Melanocyte of skin (primary cell): ENCODE measurements around the gene IQSEC3. TPM values are rescaled to one million over a fixed set of nuclear protein-coding genes. Genes with fewer than 3 reads are reported as not detected.

ENCODE experiments used
- total RNA-seq, 2 donors: library from RNA; depleted of rRNA; stranded (reverse); fragments of >200 nt; gene quantifications; 2 replicates each; pipeline ENCODE4 v1.2.3, GENCODE V29; 2012

The IQSEC3 gene
- total RNA-seq = under 1 TPM; under 0.01 TPM

DNA sequence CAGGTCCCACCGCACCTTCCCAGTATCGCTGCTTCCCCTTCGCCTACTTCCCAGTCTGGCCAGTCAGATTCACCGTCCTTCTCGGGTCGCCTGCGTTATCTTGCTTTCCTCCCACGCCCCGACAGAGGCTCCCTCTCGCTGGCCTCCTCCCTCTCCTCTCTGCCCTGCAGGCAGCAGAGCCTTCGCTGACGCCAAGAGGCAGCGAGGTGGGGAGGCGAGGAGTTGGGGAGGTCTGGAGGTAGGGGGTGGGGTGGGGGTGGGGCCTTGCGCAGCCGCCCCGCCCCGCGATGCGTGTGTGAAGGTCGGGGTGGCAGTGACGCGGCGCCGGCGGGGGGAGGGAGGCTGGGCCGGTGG is at the start of gene IQSEC3:
Gene IQSEC3 (plus strand): TSS at position 340 of the 354 bp plus-strand sequence. CDS start 116 bp downstream, outside the sequence.

DNA sequence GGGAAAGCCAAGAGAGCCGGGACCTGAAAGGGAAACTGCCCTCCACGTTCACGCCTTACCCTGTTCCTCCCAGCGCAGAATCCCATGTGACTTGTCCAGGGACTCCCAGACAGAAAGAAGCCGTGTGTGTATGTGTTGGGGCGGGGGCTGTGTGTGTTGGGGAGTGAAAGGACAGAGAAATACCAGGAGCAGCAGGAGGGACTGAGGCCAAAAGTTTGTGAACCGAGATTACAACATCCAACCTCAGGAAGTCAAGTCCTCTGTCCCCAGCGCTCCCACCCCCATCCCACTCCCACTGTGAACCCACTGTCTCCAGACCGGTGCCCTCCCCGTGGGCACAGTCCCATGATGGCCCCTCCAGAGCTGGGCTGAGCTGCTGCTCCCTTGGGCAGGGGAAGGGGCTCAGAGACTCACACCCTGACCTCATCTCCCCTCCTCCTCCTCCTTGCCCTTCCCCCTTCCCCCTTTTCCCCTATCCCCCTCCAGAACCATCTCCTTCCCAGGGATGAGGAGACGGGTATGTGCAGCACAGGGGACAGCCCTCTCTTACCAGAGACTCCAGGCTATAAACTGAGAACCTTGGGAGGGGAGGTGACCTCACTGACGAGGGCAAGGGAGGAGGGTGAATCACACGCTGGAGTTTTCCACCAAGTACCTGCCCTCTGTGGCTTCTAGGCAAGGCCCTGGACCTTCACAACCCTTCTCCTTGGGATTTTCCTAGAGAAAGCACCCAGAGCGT is 147.6 kb downstream of the IQSEC3 start, which contains the start of gene SLC6A12:
Gene SLC6A12 (minus strand): TSS at position 155 of the 739 bp plus-strand sequence. CDS start 4,171 bp downstream, outside the sequence.

Other genes starting within 250 kb of the IQSEC3 start
- 1 to 10 TPM in 1 of 2 donors, not detected in 1; 3.8 TPM for gene SLC6A12, start 147.4 kb downstream of the IQSEC3 start, total RNA-seq
- under 1 TPM in 1 of 2 donors, not detected in 1; under 0.01 TPM for gene SLC6A13, start 196.1 kb downstream of the IQSEC3 start, total RNA-seq